ENCODE results near the gene SFMBT2. TPM values are rescaled to one million over a fixed set of nuclear protein-coding genes. Genes with fewer than 3 reads are reported as not detected.

SFMBT2 gene
- total RNA-seq, 1 experiment from 2014 or later = 1.3 TPM

DNA sequence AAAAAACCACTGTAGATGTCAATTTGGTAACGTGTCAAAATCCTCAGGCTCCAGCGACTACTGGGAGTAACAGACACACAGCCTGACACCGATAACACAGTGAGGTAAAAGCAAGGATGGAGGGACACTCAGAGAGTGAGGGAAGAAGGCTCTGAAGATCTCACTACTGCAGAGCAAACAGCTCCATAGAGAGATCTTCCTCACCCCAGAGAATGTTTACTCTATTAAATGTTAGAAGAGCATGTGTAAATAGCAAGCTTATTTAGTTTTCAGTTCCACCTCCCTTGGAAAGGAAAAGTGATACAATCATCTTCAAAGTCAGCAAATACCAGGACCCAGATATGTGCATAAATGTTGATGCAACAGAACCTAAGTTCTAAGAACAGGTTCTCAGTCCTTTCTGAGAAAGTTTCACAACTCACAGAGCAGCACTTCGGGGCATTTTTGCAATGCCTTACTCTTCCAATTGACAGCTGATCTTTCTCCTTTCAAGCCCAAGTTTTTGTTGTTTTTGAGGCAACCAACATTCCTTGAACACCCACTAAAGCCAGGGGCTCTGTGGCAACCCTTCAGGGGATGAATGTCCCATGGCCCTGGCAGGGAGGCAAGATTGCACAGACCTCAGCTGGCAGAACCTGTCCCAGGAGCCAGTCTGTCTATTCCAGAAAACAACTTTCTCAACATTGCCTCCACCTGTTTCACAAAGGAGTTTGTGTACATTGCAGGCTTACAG is 177.4 kb downstream of the SFMBT2 start:
- in situ Hi-C loops (cut with HindIII; ENCODE audit: low pct_unique_long_range_greater_than_20kb, low sequenced_read_pairs) (no loop called here), intact Hi-C loops (cut with micrococcal nuclease; ENCODE audit: unreplicated experiment) (no loop called here)
- no TSS peak for BruUV-seq (replicated peaks)
- ChIA-PET CTCF (no interaction called here), POLR2A (no interaction called here)
- Histone ChIP-seq H3K27ac (ENCODE audit: low read length) (no peak overlapping the region), H3K4me1 (ENCODE audit: control insufficient read depth, insufficient read depth, low read length) (no peaks in the 10 kb centered on the region), H3K4me3 (ENCODE audit: low read depth in 2 of 2, low read length in 2 of 2) (no peak overlapping the region), H3K27me3 (ENCODE audit: control insufficient read depth, insufficient read depth, low read length) (no peaks in the 10 kb centered on the region), H3K9me3 (ENCODE audit: control insufficient read depth, insufficient read depth, low read depth, low read length) (no peaks in the 10 kb centered on the region), H3K36me3 (ENCODE audit: control insufficient read depth, insufficient read depth, low read length) (no peaks in the 10 kb centered on the region)
- ATAC-seq (no peak), DNase-seq (ENCODE audit: low read depth, low spot score) (no peak)
- TF ChIP-seq SIN3A (IDR thresholded peaks at IDR 0.05; ENCODE audit: borderline replicate concordance, insufficient read depth, low read depth, low read length) (no peak), TCF7L2 (IDR thresholded peaks at IDR 0.05; ENCODE audit: low read depth, low read length) (no peak), POLR2AphosphoS5 (IDR thresholded peaks at IDR 0.05; ENCODE audit: low read depth, low read length) (no peak)
- TF ChIP-seq, protein P1, sequence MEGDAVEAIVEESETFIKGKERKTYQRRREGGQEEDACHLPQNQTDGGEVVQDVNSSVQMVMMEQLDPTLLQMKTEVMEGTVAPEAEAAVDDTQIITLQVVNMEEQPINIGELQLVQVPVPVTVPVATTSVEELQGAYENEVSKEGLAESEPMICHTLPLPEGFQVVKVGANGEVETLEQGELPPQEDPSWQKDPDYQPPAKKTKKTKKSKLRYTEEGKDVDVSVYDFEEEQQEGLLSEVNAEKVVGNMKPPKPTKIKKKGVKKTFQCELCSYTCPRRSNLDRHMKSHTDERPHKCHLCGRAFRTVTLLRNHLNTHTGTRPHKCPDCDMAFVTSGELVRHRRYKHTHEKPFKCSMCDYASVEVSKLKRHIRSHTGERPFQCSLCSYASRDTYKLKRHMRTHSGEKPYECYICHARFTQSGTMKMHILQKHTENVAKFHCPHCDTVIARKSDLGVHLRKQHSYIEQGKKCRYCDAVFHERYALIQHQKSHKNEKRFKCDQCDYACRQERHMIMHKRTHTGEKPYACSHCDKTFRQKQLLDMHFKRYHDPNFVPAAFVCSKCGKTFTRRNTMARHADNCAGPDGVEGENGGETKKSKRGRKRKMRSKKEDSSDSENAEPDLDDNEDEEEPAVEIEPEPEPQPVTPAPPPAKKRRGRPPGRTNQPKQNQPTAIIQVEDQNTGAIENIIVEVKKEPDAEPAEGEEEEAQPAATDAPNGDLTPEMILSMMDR (IDR thresholded peaks at IDR 0.05) = no peak
- TF ChIP-seq, protein P2, sequence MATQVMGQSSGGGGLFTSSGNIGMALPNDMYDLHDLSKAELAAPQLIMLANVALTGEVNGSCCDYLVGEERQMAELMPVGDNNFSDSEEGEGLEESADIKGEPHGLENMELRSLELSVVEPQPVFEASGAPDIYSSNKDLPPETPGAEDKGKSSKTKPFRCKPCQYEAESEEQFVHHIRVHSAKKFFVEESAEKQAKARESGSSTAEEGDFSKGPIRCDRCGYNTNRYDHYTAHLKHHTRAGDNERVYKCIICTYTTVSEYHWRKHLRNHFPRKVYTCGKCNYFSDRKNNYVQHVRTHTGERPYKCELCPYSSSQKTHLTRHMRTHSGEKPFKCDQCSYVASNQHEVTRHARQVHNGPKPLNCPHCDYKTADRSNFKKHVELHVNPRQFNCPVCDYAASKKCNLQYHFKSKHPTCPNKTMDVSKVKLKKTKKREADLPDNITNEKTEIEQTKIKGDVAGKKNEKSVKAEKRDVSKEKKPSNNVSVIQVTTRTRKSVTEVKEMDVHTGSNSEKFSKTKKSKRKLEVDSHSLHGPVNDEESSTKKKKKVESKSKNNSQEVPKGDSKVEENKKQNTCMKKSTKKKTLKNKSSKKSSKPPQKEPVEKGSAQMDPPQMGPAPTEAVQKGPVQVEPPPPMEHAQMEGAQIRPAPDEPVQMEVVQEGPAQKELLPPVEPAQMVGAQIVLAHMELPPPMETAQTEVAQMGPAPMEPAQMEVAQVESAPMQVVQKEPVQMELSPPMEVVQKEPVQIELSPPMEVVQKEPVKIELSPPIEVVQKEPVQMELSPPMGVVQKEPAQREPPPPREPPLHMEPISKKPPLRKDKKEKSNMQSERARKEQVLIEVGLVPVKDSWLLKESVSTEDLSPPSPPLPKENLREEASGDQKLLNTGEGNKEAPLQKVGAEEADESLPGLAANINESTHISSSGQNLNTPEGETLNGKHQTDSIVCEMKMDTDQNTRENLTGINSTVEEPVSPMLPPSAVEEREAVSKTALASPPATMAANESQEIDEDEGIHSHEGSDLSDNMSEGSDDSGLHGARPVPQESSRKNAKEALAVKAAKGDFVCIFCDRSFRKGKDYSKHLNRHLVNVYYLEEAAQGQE (IDR thresholded peaks at IDR 0.05; ENCODE audit: insufficient read depth in 1 of 2, low read depth in 2 of 2, low read length in 1 of 2) = no peak

DNA sequence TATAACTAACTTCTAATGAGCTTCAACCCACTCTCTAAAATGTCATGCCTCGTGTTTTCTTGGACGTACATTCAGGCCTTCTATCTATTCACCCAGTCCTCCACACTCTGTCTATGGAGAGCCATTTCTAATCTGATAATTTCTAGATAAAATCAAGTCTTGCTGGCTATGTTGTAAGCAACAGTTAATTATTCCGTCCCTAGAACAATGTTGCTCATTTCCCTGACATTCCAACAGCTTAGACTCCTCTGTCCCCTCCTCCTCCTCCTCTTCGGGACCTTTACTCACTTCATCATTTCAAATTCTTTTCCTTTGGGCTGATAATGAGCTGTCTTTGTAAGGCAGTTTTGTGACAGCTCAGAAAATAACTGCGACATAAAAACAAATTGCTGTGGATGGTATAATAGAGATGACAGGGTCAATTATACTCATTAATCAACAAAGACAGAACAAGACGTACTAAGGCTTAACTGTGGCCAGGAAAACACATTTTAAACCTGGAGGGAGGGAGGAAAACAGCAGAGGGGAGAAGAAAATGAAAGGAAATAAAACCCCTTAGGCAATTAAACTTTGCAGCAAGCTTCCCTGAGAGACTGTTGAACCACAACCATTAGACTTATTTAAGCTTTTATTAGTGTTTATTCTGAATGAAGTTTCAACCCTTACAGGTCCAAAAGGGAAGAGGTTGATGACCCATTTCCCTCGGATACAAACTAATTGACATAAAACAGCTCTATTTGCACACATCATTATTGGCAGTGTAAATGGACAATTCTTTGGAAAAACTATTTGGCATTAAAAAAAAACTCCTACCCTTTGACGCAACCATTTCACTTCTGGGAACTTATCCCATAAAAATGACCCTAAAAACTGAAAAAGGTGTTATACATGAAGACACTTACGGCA is 179.1 kb downstream of the SFMBT2 start:
- DNase-seq (ENCODE audit: low read depth, low spot score) (no peak), ATAC-seq (no peak)
- intact Hi-C loops (cut with micrococcal nuclease; ENCODE audit: unreplicated experiment) (no loop called here), in situ Hi-C loops (cut with HindIII; ENCODE audit: low pct_unique_long_range_greater_than_20kb, low sequenced_read_pairs) (no loop called here)
- no TSS peak for BruUV-seq (replicated peaks)
- H3K4me3 ChIP-seq (ENCODE audit: low read depth in 2 of 2, low read length in 2 of 2) = no peak overlapping the region
- no peaks in the 10 kb centered on the region for H3K9me3 ChIP-seq (ENCODE audit: control insufficient read depth, insufficient read depth, low read depth, low read length)
- H3K4me1 ChIP-seq (ENCODE audit: control insufficient read depth, insufficient read depth, low read length) = no peaks in the 10 kb centered on the region
- POLR2A ChIA-PET = no interaction called here
- no peak overlapping the region for H3K27ac ChIP-seq (ENCODE audit: low read length)
- TF ChIP-seq, protein P1 (IDR thresholded peaks at IDR 0.05) = no peak
- TF ChIP-seq SIN3A (IDR thresholded peaks at IDR 0.05; ENCODE audit: borderline replicate concordance, insufficient read depth, low read depth, low read length) (no peak), TCF7L2 (IDR thresholded peaks at IDR 0.05; ENCODE audit: low read depth, low read length) (no peak), POLR2AphosphoS5 (IDR thresholded peaks at IDR 0.05; ENCODE audit: low read depth, low read length) (no peak)
- CTCF ChIA-PET = no interaction called here
- no peaks in the 10 kb centered on the region for H3K36me3 ChIP-seq (ENCODE audit: control insufficient read depth, insufficient read depth, low read length)
- H3K27me3 ChIP-seq (ENCODE audit: control insufficient read depth, insufficient read depth, low read length) = no peaks in the 10 kb centered on the region

All from Panc1 (cell line).